Tongue (tissue), 2 donors: Measurements from ENCODE around the gene ELF5. TPM values are rescaled to one million over a fixed set of nuclear protein-coding genes. Genes with fewer than 3 reads are reported as not detected.

ENCODE experiments used
- DNase-seq: peaks from one replicate; pipeline ENCODE4 v3.0.0-alpha.2; 2015
- total RNA-seq: library from RNA; depleted of rRNA; stranded (reverse); fragments of >200 nt; gene quantifications from one replicate; pipeline ENCODE4 v1.2.3, GENCODE V29; 2014

The ELF5 gene
- total RNA-seq: 7.3 TPM

- DNase-seq: peak; percentile 43
Observed at GRCh38 chr11:34513682-34514449, at the start of gene ELF5. Gene ELF5, minus strand, starts transcription at chr11:34513794. Its CDS starts 8,045 bp downstream, at chr11:34505749.

GRCh38 chr11:34562976-34563375 is 49.4 kb upstream of the ELF5 start:
- DNase-seq: no peak

GRCh38 chr11:34560511-34560910 is 46.9 kb upstream of the ELF5 start:
- DNase-seq: no peak

- no peak for DNase-seq
Observed at GRCh38 chr11:34558673-34559072, 45.1 kb upstream of the ELF5 start.

GRCh38 chr11:34558211-34558610 is 44.6 kb upstream of the ELF5 start:
- no peak for DNase-seq

GRCh38 chr11:34552270-34552669 is 38.7 kb upstream of the ELF5 start:
- DNase-seq: no peak

- DNase-seq: no peak
Observed at GRCh38 chr11:34549271-34549670, 35.7 kb upstream of the ELF5 start.

GRCh38 chr11:34548278-34548677 is 34.7 kb upstream of the ELF5 start:
- DNase-seq: no peak

- DNase-seq: no peak
Observed at GRCh38 chr11:34546511-34547209, 33.1 kb upstream of the ELF5 start.

GRCh38 chr11:34542089-34542488 is 28.5 kb upstream of the ELF5 start:
- no peak for DNase-seq

- DNase-seq: no peak
Observed at GRCh38 chr11:34540870-34541269, 27.3 kb upstream of the ELF5 start.

GRCh38 chr11:34537636-34538035 is 24.0 kb upstream of the ELF5 start:
- DNase-seq: no peak

GRCh38 chr11:34536056-34536455 is 22.5 kb upstream of the ELF5 start:
- no peak for DNase-seq

- DNase-seq: no peak
Observed at GRCh38 chr11:34534826-34535225, 21.2 kb upstream of the ELF5 start.

- DNase-seq: no peak
Observed at GRCh38 chr11:34531663-34532062, 18.1 kb upstream of the ELF5 start.

GRCh38 chr11:34530545-34531234 is 17.1 kb upstream of the ELF5 start:
- DNase-seq: no peak

GRCh38 chr11:34529643-34530042 is 16.0 kb upstream of the ELF5 start:
- DNase-seq: no peak

GRCh38 chr11:34528072-34528471 is 14.5 kb upstream of the ELF5 start:
- no peak for DNase-seq

- DNase-seq: no peak
Observed at GRCh38 chr11:34525888-34526657, 12.5 kb upstream of the ELF5 start.

GRCh38 chr11:34525098-34525497 is 11.5 kb upstream of the ELF5 start:
- no peak for DNase-seq

GRCh38 chr11:34524696-34525095 is 11.1 kb upstream of the ELF5 start:
- DNase-seq: no peak

- DNase-seq: no peak
Observed at GRCh38 chr11:34523053-34523452, 9.5 kb upstream of the ELF5 start.
